HG03378 (cell line): Measurements from ENCODE around the gene FKBP5.

Experiments used
- ATAC-seq: cut with Tn5 transposase; IDR thresholded peaks from one replicate; pipeline ENCODE4 v1.9.1; 2021; ENCODE audit warnings: mild to moderate bottlenecking, moderate library complexity; ENCODE audit not compliant: unreplicated experiment

FKBP5 gene

GRCh38 chr6:35665573-35665972, 23.1 kb downstream of the FKBP5 start:
- no peak for ATAC-seq

GRCh38 chr6:35664945-35665344, 23.8 kb downstream of the FKBP5 start:
- no peak for ATAC-seq

GRCh38 chr6:35663447-35664235, 25.1 kb downstream of the FKBP5 start:
- no peak for ATAC-seq

GRCh38 chr6:35662999-35663398, 25.7 kb downstream of the FKBP5 start:
- ATAC-seq = no peak

- no peak for ATAC-seq
These were observed 33.8 kb downstream of the FKBP5 start for GRCh38 chr6:35654883-35655282.

- ATAC-seq = no peak
These were observed 37.5 kb downstream of the FKBP5 start for GRCh38 chr6:35651244-35651643.

GRCh38 chr6:35650015-35650414, 38.7 kb downstream of the FKBP5 start:
- no peak for ATAC-seq

GRCh38 chr6:35648203-35648602, 40.5 kb downstream of the FKBP5 start:
- ATAC-seq = no peak

GRCh38 chr6:35647400-35647799, 41.3 kb downstream of the FKBP5 start:
- ATAC-seq = no peak

GRCh38 chr6:35643162-35643535, 45.6 kb downstream of the FKBP5 start:
- ATAC-seq = no peak

GRCh38 chr6:35642471-35643161, 46.1 kb downstream of the FKBP5 start:
- ATAC-seq = no peak

- ATAC-seq = no peak
These were observed 48.6 kb downstream of the FKBP5 start for GRCh38 chr6:35640017-35640664.

- no peak for ATAC-seq
These were observed 50.0 kb downstream of the FKBP5 start for GRCh38 chr6:35638679-35639078.

- ATAC-seq = no peak
These were observed 50.8 kb downstream of the FKBP5 start for GRCh38 chr6:35637911-35638310.

- ATAC-seq = no peak
These were observed 52.8 kb downstream of the FKBP5 start for GRCh38 chr6:35635601-35636597.

- no peak for ATAC-seq
These were observed 54.4 kb downstream of the FKBP5 start for GRCh38 chr6:35634316-35634715.

GRCh38 chr6:35633579-35634089, 55.1 kb downstream of the FKBP5 start:
- no peak for ATAC-seq

- ATAC-seq = no peak
These were observed 58.8 kb downstream of the FKBP5 start for GRCh38 chr6:35629876-35630378.

GRCh38 chr6:35626401-35626800, 62.3 kb downstream of the FKBP5 start:
- ATAC-seq = no peak

- no peak for ATAC-seq
These were observed 64.2 kb downstream of the FKBP5 start for GRCh38 chr6:35624341-35625070.
